HL-60/S4 treated with phorbol 12-myristate 13-acetate at 8.2 ng/mL for 4 days and 3 days (cell line): ENCODE data around the gene TBC1D22A.

ENCODE experiments used
- in situ Hi-C: fragments of 300-500 bp; cut with MboI; formaldehyde crosslinking; loops from 2 replicates; pipeline ENCODE4 v1.15.0; 2022; ENCODE audit warnings: low sequenced_read_pairs

The TBC1D22A gene

DNA sequence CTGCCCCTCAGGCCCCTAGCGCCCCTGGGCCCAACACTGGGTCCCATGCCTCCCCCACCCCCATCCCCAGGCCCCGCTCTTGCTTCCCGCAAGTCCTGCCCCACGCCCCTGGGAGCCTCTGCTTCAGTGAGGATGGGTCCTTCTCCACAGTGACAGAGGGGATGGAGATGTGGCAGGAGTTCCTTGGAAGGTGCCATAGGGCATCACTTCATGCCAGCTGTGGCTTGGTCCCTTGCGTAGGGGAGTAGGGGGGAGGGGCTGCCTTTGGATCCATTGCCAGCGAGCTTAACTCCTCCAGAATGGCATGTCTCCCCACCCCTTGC lies 9.5 kb upstream of the TBC1D22A start:
- in situ Hi-C loops, result no loop called here

GRCh38 chr22:46753360-46753759 lies 9.1 kb upstream of the TBC1D22A start:
- in situ Hi-C loops, result no loop called here

GRCh38 chr22:46753761-46754109 lies 8.7 kb upstream of the TBC1D22A start:
- in situ Hi-C loops, result no loop called here

- in situ Hi-C loops, result no loop called here
Observed at GRCh38 chr22:46754110-46754799, 8.2 kb upstream of the TBC1D22A start.

- in situ Hi-C loops, result no loop called here
Observed at GRCh38 chr22:46754826-46755225, 7.6 kb upstream of the TBC1D22A start.

DNA sequence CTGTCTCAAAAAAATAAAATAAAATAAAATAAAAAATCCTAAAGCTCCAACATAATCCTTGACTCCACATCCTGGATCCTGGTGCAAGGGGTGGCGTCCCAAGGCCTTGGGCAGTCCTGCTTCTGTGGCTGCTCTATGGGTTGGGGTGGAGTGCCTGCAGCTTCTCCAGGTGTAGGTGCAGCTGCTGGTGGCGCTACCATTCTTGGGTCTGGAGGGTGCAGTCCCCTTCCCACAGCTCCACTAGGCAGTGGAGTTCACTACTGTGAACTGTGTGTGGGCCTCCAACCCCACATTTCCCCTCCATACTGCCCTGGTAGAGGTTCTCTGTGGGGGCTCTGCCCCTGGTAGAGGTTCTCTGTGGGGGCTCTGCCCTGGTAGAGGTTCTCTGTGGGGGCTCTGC lies 6.9 kb upstream of the TBC1D22A start:
- in situ Hi-C loops, result no loop called here

DNA sequence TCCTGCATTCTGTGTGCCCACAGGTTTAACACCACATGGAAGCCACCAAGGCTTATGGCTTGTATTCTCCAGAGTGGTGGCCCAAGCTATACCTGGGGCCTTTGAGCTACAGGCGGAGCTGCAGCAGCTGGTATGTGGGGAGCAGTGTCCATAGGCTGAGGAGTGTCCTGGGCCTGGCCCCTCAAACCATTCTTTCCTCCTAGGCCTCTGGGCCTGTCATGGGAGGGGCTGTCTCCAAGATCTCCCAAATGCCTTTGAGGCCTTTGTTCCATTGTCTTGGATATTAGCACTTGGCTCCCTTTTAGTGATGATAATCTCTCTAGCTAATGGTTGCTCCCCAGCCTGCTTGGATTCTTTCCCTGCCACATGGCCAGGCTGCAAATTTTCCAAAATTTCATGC lies 6.4 kb upstream of the TBC1D22A start:
- in situ Hi-C loops, result no loop called here

DNA sequence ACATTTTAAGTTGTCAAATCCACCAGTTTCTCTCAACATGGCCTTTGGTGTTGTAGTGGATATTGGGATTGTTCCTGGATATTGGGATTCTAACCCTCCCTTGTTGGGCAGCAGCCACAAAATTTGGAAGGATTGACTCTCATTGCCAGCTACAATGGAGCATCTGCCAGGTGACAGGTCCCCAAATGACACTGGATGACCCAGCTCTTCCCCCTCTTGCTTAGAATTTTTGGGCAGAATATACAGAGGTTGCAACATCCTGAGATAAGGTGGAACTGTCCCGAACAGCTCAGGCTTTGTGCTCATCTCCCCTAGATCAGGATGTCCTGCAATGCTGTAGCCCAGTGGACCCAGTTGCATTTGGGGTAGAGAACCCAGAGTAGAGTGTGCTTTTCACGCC lies 5.3 kb upstream of the TBC1D22A start:
- in situ Hi-C loops, result no loop called here

GRCh38 chr22:46758121-46758520 lies 4.3 kb upstream of the TBC1D22A start:
- in situ Hi-C loops, result no loop called here

- in situ Hi-C loops, result no loop called here
Observed at GRCh38 chr22:46758867-46759290, 3.6 kb upstream of the TBC1D22A start.

- in situ Hi-C loops, result no loop called here
Observed at GRCh38 chr22:46761017-46761416, 1.4 kb upstream of the TBC1D22A start.

DNA sequence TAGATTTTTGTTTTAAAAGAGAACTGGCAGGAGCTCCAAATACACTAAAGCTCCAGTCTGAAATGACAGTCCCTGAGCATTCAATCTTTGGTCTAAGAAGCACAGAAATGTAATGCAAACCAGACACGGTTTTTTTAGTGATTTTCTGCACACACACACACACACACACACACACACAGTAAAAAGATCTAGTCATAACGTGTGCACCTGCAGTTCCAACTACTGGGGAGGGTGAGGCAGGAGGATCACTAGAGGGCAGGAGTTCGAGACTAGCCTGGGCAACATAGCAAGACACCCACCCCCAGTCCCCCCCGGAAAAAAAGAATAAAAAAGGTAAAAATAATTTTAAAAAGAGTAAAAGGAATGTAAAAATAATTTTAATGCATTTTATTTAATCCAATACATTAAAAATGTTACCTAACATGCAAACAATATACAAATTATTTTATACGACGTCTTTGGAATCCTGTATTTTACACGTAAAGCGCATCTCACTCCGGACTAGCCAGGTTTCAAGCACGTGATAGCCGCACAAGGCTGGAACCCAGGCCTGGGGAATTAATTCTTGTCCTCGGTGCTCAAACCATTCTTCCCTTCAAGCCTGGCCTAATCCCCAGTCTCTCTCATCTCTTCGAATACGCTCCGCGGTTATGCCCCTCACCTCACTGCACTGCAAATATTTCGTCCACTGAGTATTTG lies 762 bp upstream of the TBC1D22A start:
- in situ Hi-C loops, result no loop called here

DNA sequence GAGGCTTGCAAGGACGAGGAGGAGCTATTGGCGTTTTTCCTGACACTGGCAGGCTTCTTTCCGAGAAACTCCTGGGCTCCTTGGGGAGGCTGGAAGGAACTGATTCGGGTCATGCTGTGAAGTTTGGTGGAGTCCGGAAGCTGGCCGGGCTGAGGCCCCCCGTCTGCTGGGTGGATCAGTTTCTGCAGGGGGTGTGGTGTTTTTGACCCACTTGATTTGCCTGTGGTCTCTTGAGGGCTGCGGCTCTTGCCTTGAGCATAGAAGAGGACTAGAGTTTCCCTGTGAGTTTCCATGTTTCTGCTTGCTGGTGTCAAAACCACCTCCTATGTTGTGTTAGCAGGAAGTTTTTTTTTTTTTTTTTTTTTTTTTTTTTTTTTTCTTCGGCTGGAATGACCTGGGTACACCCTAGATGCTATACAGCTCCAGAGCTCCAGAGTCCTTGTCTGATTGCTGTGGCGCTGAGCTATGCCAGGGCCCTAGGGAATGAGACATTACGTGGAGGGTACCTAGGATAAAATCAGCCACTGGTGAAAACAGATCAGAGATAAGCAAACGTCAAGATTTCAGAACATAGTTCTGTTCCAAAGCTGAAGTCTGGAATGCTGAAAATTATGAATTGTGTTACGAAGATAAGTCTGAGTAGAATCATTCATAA lies 728 bp downstream of the TBC1D22A start:
- in situ Hi-C loops, result no loop called here

- in situ Hi-C loops, result no loop called here
Observed at GRCh38 chr22:46764140-46764680, 1.8 kb downstream of the TBC1D22A start.

GRCh38 chr22:46764779-46765485 lies 2.5 kb downstream of the TBC1D22A start:
- in situ Hi-C loops, result no loop called here

DNA sequence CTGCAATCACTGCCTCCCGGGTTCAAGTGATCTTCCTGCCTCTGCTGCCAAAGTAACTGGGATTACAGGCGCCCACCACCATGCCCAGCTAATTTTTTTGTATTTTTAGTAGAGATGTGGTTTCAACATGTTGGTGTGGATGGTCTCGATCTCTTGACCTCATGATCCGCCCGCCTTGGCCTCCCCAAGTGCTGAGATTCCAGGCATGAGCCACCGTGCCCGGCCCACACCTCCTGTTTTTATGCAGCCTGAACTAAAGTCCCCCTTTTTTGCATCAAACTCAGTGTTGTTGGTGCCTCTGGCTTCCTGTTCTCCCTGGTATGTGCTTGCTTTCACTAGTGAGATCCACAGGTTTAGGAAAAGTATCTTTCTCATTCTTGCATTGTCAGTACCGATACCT lies 4.2 kb downstream of the TBC1D22A start:
- in situ Hi-C loops, result no loop called here

DNA sequence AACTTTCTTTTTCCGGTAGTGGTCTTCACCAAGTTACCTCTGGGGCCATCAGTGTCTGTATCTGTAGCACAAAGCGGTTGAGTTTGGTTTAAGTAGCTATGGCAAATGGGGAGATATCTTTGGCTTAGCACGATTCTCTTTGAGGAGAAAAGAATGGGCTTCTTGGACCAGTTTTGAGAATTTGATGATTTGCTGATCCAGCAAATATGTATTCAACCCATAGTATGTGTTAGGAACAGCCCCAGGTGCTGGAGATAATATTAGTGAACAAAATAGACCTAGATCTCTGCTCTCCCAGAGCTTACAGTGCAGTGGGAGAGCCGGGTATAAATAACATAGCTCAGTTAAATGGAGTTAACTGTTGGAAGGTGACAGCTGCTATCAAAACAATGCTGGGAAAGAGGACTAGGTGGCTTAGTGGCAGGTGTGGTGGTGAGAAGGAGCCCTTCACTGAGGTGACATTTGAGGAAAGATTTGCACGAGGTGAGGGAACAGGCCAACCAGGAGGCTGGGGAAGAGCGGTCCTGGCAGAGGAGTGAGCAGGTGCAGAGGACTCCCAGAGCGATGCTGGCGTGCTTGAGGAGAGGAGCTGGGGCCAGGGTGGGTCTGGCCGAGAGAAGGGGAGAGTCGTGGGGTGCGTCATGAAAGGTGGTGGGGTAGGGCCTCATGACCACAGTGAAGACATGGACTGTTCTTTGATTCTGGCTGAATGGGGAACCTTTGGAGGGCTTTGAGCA lies 5.0 kb downstream of the TBC1D22A start:
- in situ Hi-C loops, result no loop called here

DNA sequence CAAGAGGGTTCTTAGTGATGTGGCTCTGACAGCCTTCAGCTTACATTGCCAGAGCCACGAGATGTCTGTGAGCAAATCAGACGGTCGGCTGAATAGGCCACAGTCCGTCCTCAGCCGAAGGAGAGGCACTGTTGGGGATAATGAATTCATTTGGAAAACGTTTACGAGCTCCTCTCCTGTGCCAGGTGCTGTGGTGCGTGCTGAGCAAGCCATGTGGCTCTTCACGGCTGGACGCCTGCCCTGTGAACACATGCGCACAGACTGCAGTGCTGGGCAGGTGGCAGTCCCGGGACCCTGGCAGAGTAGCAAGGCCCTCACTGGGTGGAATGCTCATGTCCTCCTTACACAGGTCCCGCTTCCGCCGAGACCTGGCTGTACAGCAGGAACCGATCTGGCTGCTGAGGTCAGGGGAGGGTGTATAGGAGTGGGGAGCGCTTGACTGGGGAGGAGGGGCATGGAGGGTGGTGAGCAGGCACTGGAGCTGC lies 6.8 kb downstream of the TBC1D22A start:
- in situ Hi-C loops, result no loop called here

DNA sequence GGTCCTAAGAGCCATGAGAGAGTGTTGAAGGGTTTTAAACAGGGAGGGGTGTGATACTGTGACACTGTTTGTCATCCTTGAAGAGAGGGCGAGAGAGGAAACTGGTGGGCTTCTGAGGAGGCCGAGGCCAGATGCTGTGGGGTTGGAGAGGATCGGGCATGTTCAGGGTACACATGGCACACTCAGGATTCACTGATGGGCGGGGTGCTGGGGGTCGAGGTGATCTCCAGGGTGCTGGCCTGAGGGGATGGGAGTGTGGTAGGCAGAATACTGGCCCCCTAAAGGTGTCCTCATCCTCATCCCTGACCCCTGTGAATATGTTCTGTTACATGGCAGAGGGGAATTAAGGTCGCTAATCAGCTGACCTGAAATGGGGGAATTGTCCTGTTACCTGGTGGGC lies 7.3 kb downstream of the TBC1D22A start:
- in situ Hi-C loops, result no loop called here

DNA sequence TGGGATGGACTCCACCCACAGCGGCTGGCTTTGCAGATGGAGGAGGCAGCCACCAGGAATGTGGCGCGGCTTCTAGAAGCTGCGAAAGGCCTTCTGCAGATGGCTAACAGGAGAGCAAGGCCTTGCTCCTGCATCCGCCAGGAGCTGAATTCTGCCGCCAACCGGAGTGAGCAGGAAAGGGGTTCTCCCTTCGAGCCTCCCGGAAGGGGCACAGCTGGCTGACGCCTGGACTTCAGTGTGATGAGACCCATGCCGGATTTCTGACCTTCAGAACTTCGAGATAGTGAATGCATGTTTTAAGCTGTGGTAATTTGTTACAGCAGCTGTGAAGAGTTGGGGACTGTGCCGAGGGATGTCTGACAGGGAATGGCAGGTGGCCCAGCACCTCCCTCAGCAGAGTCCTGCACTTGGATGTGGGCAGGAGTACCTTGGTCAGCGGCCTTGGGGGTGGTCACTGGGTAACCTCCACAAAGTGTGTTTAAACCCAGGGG lies 7.7 kb downstream of the TBC1D22A start:
- in situ Hi-C loops, result no loop called here
